Cerebellar nuclear complex (tissue), 1 donor: ENCODE data around the gene NFRKB.
"Not testable (repeated sequence)": the region's sequence is repeated elsewhere in the genome, so short reads cannot be mapped to it uniquely, and the experiment has no call there.

Experiments
- DNase-seq, 2 experiments: peaks; one replicate each; lab custom pipeline; 2025; lab: John Stamatoyannopoulos, UW

Gene NFRKB

GRCh38 chr11:129894278-129895125 is 876 bp downstream of the NFRKB start:
- DNase-seq: no peak

- DNase-seq: no peak
Observed at GRCh38 chr11:129888451-129888850, 6.9 kb downstream of the NFRKB start.

DNA sequence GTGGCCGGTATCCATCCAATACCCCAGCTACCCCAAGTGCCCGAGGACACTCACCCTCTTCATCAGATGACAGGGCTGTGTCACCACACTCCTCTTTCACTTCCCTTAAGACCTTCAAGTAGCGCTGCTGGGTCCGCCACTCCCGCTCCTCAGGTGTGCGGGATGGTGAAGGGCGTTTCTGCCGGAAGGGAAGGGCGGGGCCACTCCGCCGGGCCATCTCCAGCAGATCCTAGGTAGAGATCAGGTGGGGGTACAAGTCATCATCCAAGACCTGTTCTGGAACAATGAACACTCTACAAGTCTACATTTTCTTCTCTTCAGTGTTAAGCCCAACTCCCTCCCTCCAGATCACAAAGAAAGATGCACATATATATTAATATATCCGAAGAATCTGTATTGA is 10.0 kb downstream of the NFRKB start:
- no peak for DNase-seq

GRCh38 chr11:129884581-129884980 is 10.8 kb downstream of the NFRKB start:
- no peak for DNase-seq

- no peak for DNase-seq
Observed at GRCh38 chr11:129881570-129882170, 13.7 kb downstream of the NFRKB start.

GRCh38 chr11:129880311-129880710 is 15.1 kb downstream of the NFRKB start:
- DNase-seq: no peak

DNA sequence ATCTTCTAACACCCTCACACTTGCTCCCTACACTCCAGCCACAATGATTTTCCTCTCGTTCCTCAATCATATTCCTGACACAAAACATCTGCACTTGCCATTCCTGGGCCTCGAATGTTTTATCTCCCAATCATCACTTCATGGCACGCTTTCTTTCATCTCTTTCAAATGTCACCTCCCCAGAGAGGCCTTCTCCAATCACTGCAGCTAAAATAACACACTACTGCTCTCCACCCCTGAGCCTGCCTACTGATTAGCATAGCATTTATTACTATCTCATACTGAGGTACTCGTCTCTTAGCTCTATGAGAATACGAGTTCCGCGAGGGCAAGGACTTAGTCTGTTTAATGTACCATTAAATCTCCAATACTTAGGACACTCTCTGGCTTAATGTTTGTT is 23.5 kb downstream of the NFRKB start:
- DNase-seq: no peak

- not testable (repeated sequence) for DNase-seq
Observed at GRCh38 chr11:129868626-129869025, 26.8 kb downstream of the NFRKB start.

GRCh38 chr11:129866311-129866710 is 29.1 kb downstream of the NFRKB start:
- DNase-seq: no peak

- no peak for DNase-seq
Observed at GRCh38 chr11:129865701-129866100, 29.7 kb downstream of the NFRKB start.

GRCh38 chr11:129864811-129865210 is 30.6 kb downstream of the NFRKB start:
- no peak for DNase-seq

DNA sequence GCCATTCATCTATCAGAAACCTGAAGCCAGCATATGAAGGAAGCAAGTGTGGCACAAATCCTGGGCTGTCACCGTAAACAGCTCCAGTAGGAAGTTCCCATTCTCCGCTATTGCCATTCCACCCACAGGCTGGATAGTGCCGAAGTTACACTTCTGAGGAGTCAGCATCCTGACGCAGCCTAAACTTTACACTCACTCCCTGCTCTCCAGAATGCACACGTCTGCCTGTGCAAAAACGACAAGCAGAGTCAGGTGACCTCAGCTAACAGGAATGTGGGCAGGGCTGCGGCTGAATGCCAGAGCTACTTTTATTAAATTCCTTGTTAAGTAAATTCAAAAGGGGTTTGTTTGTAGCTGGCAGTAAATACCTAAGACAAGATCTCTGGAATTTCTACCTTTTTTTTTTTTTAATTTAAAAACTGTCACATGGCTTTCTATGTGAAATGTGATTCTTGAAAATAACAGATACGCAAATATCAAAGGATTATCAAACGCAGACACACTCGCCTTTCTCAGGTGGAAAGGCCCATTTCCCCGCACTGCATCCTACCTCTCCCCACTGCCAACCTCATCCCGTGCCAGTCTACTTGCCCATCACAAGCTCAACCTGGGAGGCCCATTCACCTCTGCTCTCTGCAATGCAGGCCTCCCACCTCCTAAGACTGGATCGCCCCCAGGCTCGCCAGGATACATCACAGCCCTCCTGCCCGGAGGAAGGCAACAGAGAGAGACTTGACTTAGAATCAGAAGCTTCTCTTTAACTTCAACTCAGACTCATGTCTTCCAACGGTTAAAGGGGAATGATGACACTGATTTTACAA is 33.5 kb downstream of the NFRKB start:
- DNase-seq: no peak

DNA sequence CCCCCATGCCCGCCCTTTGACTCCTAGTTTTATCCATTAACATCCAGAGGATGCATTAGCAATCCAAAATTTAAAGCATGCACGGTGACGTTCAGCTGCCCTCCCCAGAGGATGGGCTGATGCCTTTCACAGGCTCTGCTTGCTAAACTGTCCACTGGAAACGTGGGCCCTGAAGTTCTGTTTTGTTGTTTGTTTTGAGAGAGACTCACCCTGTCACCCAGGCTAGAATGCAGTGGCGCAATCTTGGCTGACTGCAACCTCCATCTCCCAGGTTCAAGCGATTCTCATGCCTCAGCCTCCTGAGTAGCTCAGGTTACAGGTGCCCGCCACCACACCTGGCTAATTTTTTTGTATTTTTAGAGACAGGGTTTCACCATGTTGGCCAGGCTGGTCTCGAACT is 39.3 kb downstream of the NFRKB start:
- no peak for DNase-seq

DNA sequence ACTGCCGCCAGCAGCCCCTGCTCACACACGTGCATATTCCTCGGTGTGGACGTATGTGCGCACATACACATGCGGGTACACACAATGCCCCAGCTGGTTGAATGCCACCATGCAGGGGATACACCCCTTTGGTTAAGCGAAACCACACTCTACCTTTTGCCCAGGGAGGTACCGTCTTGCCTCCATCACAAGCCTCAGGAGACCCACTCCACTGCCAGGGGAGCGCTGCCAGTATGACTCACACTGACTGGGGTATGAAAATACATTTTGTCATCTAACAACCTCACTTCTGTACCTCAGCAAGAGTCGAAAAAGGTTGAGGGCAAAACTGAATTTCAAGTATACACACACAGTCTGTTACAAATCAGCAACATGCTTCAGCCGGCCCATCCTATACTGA is 40.3 kb downstream of the NFRKB start:
- DNase-seq: no peak

GRCh38 chr11:129854232-129854805 is 41.1 kb downstream of the NFRKB start:
- DNase-seq: no peak

DNA sequence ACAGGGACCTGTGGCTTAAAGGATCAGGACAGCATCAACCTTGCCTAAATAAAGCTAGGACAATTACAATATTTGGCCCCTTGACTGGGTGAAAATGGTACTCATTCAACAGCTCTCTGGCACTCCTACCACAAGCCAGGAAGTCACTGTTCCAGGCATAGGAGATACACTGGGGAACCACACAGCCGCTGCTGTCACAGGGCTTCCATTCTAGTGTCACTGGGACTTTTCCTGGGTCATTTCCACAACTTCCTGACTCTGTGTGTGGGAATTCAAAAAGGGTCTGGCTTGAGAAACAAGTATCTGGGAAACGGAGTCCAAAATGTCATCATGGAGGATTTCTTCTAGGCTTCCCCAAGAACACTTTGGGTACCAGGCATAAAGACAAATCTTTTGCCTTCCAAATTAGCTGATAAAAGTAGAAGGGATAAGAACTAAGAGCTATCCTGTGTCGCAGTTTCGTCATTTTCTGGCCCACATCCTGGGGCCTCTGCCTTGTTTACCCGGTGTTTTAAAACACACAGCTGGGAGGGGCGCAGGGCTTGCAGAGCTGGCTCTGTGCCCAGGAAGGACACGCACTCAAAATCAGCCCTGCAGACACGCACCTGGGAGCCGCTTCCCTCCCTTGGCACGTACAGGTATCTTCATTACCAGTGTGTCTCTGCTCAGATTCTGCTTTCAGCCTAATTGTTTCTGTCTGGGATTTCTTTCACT is 41.7 kb downstream of the NFRKB start:
- DNase-seq: no peak

DNA sequence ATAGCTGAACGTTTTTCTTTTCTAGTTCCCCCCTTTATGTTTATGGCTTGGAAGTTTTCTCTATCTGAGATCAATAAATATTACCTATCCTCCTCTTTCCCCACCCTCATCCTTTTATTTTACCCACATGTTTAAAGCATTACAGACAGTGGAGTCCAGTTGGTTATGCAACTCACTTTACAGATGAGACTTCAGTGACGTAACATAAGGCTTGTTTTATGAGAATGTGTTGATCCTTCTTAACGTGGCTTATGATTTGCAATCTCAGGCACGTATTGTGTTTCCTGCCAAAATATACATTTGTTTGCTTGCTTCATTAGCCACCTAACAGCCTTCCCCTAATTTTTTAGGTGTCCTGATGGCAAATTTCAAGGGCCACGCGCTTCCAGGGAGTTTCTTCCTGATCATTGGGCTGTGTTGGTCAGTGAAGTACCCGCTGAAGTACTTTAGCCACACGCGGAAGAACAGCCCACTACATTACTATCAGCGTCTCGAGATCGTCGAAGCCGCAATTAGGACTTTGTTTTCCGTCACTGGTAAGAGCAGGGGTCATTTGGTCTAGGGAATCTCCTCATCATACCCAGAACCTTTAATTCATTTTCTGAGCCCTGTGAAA is 43.1 kb downstream of the NFRKB start:
- DNase-seq: no peak

DNA sequence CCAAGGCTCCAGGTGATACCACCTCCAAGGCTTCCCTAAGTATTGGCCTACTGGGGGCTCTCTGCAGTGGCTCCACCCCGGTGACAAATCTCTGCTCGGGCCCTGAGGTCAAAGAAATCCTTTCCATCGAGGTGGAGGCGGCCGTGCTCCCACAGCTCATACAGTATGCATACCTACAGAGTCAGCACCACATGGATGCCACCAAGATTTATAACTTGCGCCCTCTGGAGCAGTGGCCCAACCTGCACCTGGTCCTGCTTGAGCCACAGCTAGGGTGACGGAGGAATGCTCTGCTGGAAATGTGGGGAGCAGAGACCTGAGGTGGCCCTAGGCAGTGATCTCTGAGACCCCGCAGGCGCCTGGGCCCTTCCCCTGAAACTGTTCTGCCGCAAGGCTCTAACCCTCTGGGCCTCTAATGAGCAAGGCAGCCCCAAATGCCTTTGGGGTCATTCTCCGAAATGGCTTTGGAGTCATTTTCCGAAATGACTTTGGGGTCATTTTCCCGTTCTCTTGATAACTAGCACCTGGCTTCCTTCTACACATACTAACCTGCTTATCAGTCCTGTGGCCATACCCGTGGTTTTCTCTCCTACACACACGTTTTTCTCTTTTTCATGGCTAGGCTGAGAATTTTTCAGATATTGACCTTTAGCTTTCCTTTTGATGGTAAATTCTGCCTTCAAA is 45.8 kb downstream of the NFRKB start:
- no peak for DNase-seq

GRCh38 chr11:129847361-129847760 is 48.0 kb downstream of the NFRKB start:
- not testable (repeated sequence) for DNase-seq

GRCh38 chr11:129846508-129847335 is 48.7 kb downstream of the NFRKB start:
- no peak for DNase-seq
